HG02884 (cell line): ENCODE results near the gene HNF4A.

Experiments used
- ATAC-seq: cut with Tn5 transposase; IDR thresholded peaks from one replicate; pipeline ENCODE4 v1.9.1; 2021; ENCODE audit warnings: mild to moderate bottlenecking, moderate library complexity; ENCODE audit not compliant: unreplicated experiment

Gene HNF4A

GRCh38 chr20:44435630-44436335 lies 80.3 kb downstream of the HNF4A start:
- no peak for ATAC-seq

- no peak for ATAC-seq
Measured at GRCh38 chr20:44436393-44436792, 80.9 kb downstream of the HNF4A start.

- ATAC-seq: no peak
Measured at GRCh38 chr20:44437497-44437896, 82.0 kb downstream of the HNF4A start.

DNA sequence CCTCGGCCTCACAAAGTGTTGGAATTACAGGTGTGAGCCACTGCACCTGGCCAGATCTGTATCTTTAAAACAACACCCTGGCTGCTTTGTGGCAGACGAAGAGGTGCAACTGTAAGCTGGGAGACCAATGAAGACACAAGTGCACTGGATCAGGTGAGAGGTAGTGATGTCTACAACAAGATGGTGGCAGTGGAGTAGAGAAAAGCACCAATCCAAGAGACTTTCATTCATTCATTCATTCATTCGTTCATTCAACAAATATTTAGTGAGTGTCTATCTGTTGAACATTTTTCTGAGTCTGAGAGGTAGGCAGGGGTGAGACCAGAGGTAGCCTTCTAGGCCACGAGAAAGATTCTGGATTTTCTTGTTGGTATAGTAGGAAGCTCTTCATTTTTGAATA lies 83.3 kb downstream of the HNF4A start:
- no peak for ATAC-seq

GRCh38 chr20:44439318-44439717 lies 83.8 kb downstream of the HNF4A start:
- ATAC-seq: no peak

GRCh38 chr20:44442298-44443070 lies 87.0 kb downstream of the HNF4A start:
- no peak for ATAC-seq

GRCh38 chr20:44445742-44446710 lies 90.5 kb downstream of the HNF4A start:
- no peak for ATAC-seq

DNA sequence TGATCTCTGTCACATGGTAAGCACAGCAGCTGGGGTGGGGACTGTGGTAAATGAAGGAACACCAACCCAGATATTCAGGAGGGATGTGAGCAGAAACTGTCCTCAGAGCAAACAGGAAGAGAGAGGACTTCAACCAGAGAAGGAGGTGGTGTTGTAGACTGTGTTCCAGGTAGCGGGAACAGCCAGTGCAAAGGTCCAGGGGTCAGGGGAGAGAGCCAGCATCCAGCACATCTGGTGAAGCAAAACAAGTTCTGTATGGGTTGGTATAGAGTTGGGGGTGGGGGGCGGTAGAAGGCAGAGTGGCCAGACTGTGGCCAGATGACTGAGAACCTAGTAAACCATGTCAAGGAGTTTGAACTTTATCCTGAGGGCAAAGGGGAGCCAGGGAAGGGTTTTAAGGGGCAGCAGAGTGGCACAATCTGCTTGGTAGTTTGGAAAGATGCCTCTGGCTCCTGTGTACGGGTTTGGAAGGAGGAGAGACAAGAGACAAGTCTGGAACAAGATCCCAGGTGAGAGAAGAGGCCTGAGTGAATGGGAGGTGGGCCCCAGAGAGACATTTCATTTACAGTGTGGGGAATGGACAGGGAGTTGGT lies 92.4 kb downstream of the HNF4A start:
- no peak for ATAC-seq

GRCh38 chr20:44448753-44449546 lies 93.5 kb downstream of the HNF4A start:
- no peak for ATAC-seq

DNA sequence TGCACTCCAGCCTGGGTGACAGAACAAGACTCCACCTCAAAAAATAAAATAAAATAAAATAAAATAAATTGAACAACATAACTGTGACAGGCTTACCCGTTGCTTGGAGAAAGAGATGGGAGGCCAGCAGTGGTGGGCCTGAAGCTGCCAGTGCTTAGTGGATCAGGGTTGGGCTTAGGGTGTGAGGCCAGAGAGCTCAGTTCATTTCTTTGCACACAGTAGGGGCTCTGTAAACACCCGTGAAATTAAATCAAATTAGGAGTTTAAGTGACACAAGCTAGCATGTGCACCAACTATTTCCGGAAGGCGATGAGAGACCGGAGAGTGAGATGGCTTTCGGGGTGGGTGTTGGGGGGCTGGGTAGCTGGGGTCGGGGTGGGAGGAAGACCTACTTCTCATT lies 94.4 kb downstream of the HNF4A start:
- ATAC-seq: no peak

- no peak for ATAC-seq
Measured at GRCh38 chr20:44450281-44450889, 94.9 kb downstream of the HNF4A start.

DNA sequence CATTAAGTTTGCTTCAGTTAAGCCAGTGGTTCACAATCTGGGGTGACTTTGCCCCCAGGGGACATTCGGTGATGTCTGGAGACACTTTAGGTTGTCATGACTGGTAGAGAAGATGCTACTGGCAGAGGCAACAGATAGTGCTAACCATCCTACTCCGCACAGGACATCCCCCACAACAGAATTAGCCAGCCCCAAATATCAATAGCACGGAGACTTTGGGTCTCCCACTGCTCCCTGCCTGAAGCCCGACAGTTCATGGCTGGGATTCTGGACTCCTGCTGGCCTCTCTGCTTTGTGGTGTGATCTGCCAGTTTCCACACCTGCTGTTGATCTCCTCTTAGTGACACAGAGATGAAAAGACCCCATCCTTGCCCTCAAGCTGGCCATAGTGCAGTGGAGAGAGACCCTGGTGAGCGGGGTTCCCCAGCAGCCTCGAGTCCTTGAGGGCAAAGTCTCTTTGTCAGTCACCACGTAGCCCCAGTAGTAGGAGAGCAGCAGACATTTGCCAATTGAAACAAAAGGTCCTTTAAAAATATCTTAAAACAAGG lies 95.5 kb downstream of the HNF4A start:
- no peak for ATAC-seq

DNA sequence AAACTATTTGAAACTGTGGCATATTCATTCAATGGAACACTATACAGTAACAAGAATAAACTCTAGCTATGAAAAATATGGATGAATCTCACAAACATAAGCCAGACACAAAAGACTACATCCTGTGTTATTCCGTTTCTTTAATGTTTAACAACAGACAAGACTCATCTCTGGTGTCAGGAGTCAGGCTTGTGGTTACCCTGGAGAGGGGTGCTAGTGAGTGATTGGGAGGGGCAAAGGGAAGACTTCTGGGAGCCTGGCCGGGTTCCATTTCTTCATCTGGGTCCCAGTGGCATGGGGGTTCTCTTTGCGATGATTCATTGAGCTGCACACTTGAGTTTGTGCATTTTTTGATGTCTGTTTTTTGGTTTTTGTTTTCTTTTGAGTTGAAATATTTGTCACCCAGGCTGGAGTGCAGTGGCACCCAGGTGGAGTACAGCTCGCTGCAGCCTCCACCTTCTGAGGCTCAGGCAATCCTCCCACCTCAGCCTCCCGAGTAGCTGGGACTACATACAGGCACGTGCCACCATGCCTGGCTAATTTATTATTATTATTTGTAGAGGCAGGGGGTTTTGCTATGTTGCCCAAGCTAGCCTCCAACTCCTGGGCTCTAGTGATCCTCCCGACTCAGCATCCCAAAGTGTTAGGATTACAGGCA lies 98.9 kb downstream of the HNF4A start:
- no peak for ATAC-seq

- ATAC-seq: no peak
Measured at GRCh38 chr20:44455126-44455525, 99.6 kb downstream of the HNF4A start.

GRCh38 chr20:44456611-44457010 lies 101.1 kb downstream of the HNF4A start:
- no peak for ATAC-seq

DNA sequence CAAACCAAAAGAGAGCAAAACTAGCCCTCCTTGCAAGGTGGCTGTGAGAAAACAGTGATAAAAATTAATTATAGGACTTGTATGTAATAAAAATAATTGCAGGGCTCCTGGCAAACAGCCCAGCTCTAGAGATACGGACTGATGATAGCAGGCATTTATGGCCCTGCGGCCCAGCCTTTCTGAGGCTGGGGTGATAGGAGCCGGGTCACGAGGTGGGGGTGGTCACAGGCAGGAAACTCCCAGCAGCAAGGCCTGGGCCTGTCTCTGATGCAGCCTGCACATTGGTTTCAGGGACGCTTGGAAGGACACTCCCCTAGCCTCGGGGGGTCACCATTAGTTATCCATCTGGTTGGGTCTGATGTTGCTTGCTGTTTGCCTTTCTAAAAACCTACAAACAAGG lies 101.5 kb downstream of the HNF4A start:
- no peak for ATAC-seq

DNA sequence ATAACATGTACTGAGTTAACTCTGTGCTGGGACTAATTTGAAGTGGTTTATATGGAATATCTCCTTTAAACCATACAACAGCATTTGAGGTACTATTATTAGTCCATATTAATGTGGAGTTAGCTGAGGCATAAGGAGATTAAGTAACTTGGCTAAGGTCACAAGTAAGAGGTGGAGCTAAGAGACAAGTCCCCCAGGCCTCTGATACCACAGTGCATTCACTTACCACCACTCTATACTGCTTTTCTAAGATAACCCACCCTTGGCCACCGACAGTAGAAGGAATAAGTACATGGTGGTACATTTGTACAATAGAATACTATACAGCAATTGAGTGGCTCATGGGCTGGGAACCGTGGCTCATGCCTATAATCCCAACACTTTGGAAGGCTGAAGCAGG lies 103.8 kb downstream of the HNF4A start:
- no peak for ATAC-seq

GRCh38 chr20:44460795-44461141 lies 105.3 kb downstream of the HNF4A start:
- ATAC-seq: no peak
